Caco-2 (cell line): ENCODE results near the gene PRR22. TPM values are rescaled to one million over a fixed set of nuclear protein-coding genes. Genes with fewer than 3 reads are reported as not detected.
A peak's percentile ranks its signal among the peaks of the same experiment; 100 is the strongest.

Experiments used
- BruUV-seq: library from RNA; stranded (reverse); fragments of 400-500 nt; replicated peaks from 2 replicates; lab custom pipeline; 2021; lab: Mats Ljungman, UMichigan
- CTCF ChIA-PET: fragments of 300-600 bp; sonication (Branson Sonifier 250); formaldehyde crosslinking; loops from one replicate; lab custom pipeline; 2022; ENCODE audit warnings: antibody characterized with exemption; lab: Charles Lee
- POLR2A ChIA-PET: fragments of 300-600 bp; sonication (Branson Sonifier 250); formaldehyde crosslinking; loops from one replicate; lab custom pipeline; 2022; ENCODE audit warnings: antibody characterized with exemption; lab: Charles Lee
- DNase-seq, 2 experiments: peaks; one replicate each; pipeline versions ENCODE4 v3.0.0 to v3.0.0-alpha.2; 2020 to 2022
- H3K27me3 ChIP-seq: replicated peaks from 2 replicates; pipeline ENCODE4 v1.6.0; 2011; ENCODE audit warnings: low read length; ENCODE audit not compliant: control insufficient read depth, insufficient read depth
- H3K36me3 ChIP-seq: 2 replicates; pipeline ENCODE4 v1.5.1; 2011; ENCODE audit warnings: low read length; ENCODE audit not compliant: control insufficient read depth, insufficient read depth
- H3K4me1 ChIP-seq: fragments of 250-450 bp; sonication (Bioruptor Pico); 2 replicates; pipeline ENCODE4 v1.5.1; 2020; ENCODE audit warnings: mild to moderate bottlenecking
- H3K4me3 ChIP-seq: 2 replicates; pipeline ENCODE4 v1.5.1; 2011; ENCODE audit warnings: low read depth, mild to moderate bottlenecking, control low read depth, low read length
- H3K9me3 ChIP-seq: fragments of 250-450 bp; sonication (Bioruptor Pico); 2 replicates; pipeline ENCODE4 v1.5.1; 2020; ENCODE audit warnings: mild to moderate bottlenecking, moderate library complexity
- H3K27ac Mint-ChIP-seq: one replicate; pipeline ENCODE4 v1.8.0; 2022; ENCODE audit warnings: mixed read lengths; ENCODE audit not compliant: unreplicated experiment
- H3K27me3 Mint-ChIP-seq: one replicate; pipeline ENCODE4 v1.8.0; 2022; ENCODE audit warnings: mixed read lengths; ENCODE audit not compliant: insufficient read depth, unreplicated experiment
- H3K36me3 Mint-ChIP-seq: one replicate; pipeline ENCODE4 v1.8.0; 2022; ENCODE audit warnings: mild to moderate bottlenecking, mixed read lengths; ENCODE audit not compliant: insufficient read depth, unreplicated experiment
- H3K4me1 Mint-ChIP-seq: one replicate; pipeline ENCODE4 v1.8.0; 2022; ENCODE audit warnings: low read depth, mixed read lengths; ENCODE audit not compliant: unreplicated experiment
- H3K4me3 Mint-ChIP-seq: one replicate; pipeline ENCODE4 v1.8.0; 2022; ENCODE audit warnings: mild to moderate bottlenecking, moderate library complexity, mixed read lengths; ENCODE audit not compliant: unreplicated experiment
- H3K9me3 Mint-ChIP-seq: one replicate; pipeline ENCODE4 v1.8.0; 2022; ENCODE audit warnings: mixed read lengths; ENCODE audit not compliant: unreplicated experiment
- intact Hi-C: fragments of 100-400 bp; cut with micrococcal nuclease; formaldehyde crosslinking; loops from one replicate; pipeline ENCODE4 v1.10.0; 2022; ENCODE audit not compliant: unreplicated experiment
- total RNA-seq: library from RNA; stranded (reverse); gene quantifications from 2 replicates; pipeline ENCODE4 v1.2.3, GENCODE V29; 2022
- TF ChIP-seq, protein P1 (sequence below), 2 experiments: fragments of 200-600 bp in 1 of 2; IDR thresholded peaks; 1 replicate in 1 of 2; 2 replicates in 1 of 2; pipeline versions ENCODE4 v1.5.1 to v1.8.0; 2011 to 2022; ENCODE audit warnings: antibody characterized with exemption in 1 of 2, control low read depth in 1 of 2, inconsistent platforms in 1 of 2, low read depth in 1 of 2, low read length in 1 of 2, mild to moderate bottlenecking in 1 of 2, moderate library complexity in 1 of 2; ENCODE audit not compliant: insufficient read depth in 1 of 2, severe bottlenecking in 1 of 2, unreplicated experiment in 1 of 2

The PRR22 gene
- total RNA-seq, 1 experiment from 2014 or later: 7.1 TPM

DNA sequence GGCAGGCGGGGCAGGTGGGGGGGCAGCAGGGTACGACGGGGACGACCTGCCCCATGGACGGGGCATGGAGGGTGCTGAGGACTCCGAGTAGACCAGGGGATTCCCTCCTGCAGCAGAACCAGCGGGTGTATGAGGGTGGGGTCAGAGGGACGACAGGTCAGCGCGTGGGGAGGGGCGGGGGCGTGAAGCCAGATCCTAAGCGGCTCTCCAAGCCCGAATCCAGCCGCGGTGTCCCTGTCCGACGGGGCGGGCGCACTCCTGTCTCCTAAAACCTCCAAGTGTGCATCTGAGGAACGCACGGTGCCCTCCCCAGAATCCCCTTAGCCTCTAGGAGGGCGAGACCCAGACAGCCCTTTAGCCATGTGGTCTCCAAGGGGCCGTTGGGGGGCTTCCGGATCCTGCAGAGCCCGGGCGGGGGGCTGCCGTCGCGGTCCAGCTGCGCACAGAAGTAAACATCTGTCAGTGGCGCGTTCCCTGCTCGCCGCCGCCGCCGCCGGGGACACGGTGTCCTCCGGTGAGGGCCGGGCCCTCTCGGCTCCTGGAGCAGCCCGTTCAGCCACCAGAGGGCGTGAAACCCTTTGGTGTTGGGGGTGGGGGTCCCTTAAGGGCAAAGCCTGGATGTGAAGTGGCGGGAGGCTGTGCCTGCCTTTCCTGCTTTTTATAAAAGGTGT, 21.1 kb upstream of the PRR22 start:
- H3K4me1 Mint-ChIP-seq: no peaks in the 10 kb centered on the region
- H3K27me3 ChIP-seq: no peaks in the 10 kb centered on the region
- peak; percentile 86 to 89 for DNase-seq
- no peaks in the 10 kb centered on the region for H3K27me3 Mint-ChIP-seq
- TF ChIP-seq, protein P1, sequence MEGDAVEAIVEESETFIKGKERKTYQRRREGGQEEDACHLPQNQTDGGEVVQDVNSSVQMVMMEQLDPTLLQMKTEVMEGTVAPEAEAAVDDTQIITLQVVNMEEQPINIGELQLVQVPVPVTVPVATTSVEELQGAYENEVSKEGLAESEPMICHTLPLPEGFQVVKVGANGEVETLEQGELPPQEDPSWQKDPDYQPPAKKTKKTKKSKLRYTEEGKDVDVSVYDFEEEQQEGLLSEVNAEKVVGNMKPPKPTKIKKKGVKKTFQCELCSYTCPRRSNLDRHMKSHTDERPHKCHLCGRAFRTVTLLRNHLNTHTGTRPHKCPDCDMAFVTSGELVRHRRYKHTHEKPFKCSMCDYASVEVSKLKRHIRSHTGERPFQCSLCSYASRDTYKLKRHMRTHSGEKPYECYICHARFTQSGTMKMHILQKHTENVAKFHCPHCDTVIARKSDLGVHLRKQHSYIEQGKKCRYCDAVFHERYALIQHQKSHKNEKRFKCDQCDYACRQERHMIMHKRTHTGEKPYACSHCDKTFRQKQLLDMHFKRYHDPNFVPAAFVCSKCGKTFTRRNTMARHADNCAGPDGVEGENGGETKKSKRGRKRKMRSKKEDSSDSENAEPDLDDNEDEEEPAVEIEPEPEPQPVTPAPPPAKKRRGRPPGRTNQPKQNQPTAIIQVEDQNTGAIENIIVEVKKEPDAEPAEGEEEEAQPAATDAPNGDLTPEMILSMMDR (IDR thresholded peaks at IDR 0.05; ENCODE audit: insufficient read depth in 1 of 2, low read depth in 1 of 2, low read length in 1 of 2, severe bottlenecking in 1 of 2, unreplicated experiment in 1 of 2): peak; percentile 84 to 92
- H3K4me3 Mint-ChIP-seq: peak overlapping the region; percentile 73
- ChIA-PET CTCF (no interaction called here), POLR2A (no interaction called here)
- no TSS peak for BruUV-seq
- H3K9me3 ChIP-seq: no peaks in the 10 kb centered on the region
- no peaks in the 10 kb centered on the region for H3K36me3 Mint-ChIP-seq
- H3K9me3 Mint-ChIP-seq: no peaks in the 10 kb centered on the region
- H3K27ac Mint-ChIP-seq: no peak overlapping the region
- H3K4me3 ChIP-seq: peak overlapping the region; percentile 57
- no peaks in the 10 kb centered on the region for H3K36me3 ChIP-seq
- H3K4me1 ChIP-seq: 0 out of 2 replicates have a peak, but pooled peaks cover 3% of the 10 kb centered on the region
- intact Hi-C loops: loop anchor here (2.0 kb wide), 1 partner anchor 87 kb away; no protein-coding TSS in a partner anchor

- H3K9me3 ChIP-seq: no peaks in the 10 kb centered on the region
- CTCF ChIA-PET: interaction anchor here (0.9 to 2.0 kb wide), 24 partner anchors 11 to 294 kb away, joined by 3 to 56 read pairs (median 6); partner anchors contain the start of genes CATSPERD, DUS3L, LONP1 and NDUFA11
- H3K27me3 Mint-ChIP-seq: no peaks in the 10 kb centered on the region
- BruUV-seq: no TSS peak
- peak within 1 kb of the TSS; percentile 53 for H3K27ac Mint-ChIP-seq
- H3K4me3 Mint-ChIP-seq: peak within 1 kb of the TSS; percentile 75
- intact Hi-C loops: loop anchor here (1.0 to 2.0 kb wide), 3 partner anchors 19 to 100 kb away; partner anchors contain the start of gene VMAC
- no peaks in the 10 kb centered on the region for H3K36me3 Mint-ChIP-seq
- peak in 1 of 2 experiments; percentile 64 for DNase-seq
- POLR2A ChIA-PET: interaction anchor here (0.6 to 1.3 kb wide), 3 partner anchors 23 to 99 kb away, joined by 3 to 15 read pairs (median 7); partner anchors contain the start of genes NDUFA11 and VMAC
- H3K4me1 Mint-ChIP-seq: no peaks in the 10 kb centered on the region
- no peaks in the 10 kb centered on the region for H3K36me3 ChIP-seq
- no peaks in the 10 kb centered on the region for H3K9me3 Mint-ChIP-seq
- TF ChIP-seq, protein P1 (IDR thresholded peaks at IDR 0.05; ENCODE audit: insufficient read depth in 1 of 2, low read depth in 1 of 2, low read length in 1 of 2, severe bottlenecking in 1 of 2, unreplicated experiment in 1 of 2): peak in 1 of 2 experiments; percentile 2
- H3K4me3 ChIP-seq: peak within 1 kb of the TSS; percentile 57
- no peaks in the 10 kb centered on the region for H3K27me3 ChIP-seq
- H3K4me1 ChIP-seq: 0 out of 2 replicates have a peak, but pooled peaks cover 3% of the 10 kb centered on the region
Observed at GRCh38 chr19:5804516-5805461, 20.2 kb upstream of the PRR22 start, which contains the start of gene NRTN. Gene NRTN (plus strand): TSS chr19:5805067. CDS start chr19:5824166, 19,099 bp downstream.
